Parietal lobe (tissue), 1 donor: Measurements from ENCODE around the gene TIPARP. TPM values are rescaled to one million over a fixed set of nuclear protein-coding genes. Genes with fewer than 3 reads are reported as not detected.

Experiments
- total RNA-seq: library from RNA; depleted of rRNA; stranded (reverse); fragments of >200 nt; gene quantifications from one replicate; pipeline ENCODE4 v1.2.3, GENCODE V29; 2014

TIPARP gene
- 26.3 TPM for total RNA-seq

DNA sequence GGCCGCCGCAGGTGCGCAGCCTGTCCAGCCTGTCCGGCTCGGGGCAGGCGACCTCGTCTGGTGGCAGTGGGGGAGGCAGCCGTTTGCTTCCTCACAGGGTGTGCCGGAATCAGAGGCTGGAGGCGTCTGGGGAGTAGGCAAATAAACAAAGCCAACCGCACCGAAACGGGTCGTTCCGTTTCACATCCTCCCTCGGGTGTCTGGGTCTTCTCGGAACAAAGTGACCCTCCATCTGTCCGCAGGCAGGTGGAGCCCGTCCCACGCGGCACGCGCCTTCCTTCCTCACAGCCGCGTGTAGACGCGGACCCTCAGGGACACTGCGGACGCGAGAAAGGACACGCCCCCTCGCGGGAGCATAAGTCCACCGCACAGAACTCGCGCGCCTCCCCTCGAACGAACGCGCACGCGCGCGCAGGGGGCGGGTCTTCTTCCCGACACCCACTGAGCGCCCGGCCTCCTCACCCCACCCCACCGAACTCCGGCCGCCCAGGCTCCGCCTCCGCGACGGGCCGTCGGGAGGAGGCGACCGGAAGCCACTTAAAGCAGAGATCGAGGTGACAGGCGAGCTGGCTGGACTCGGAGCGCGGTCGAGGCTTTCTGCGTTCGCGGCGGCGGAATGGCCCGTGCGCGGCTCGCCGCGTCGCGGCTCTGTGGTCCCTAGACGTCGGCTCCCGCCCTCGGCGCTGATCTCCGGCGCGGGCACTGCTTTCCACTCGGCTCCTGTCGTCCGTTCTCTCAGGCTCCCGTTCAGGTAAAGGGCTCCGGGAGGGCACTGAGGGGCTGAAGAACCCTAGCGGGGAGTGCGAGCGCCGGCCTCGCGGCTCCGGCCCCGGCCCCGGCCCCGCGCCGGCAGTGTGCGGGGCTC lies at the start of gene TIPARP:
Gene TIPARP (plus strand): TSS at position 545 of the 865 bp plus-strand sequence. CDS start 3,108 bp downstream, outside the sequence.

Other genes with a start within 250 kb of the TIPARP start
- gene SSR3, start 119.5 kb upstream of the TIPARP start, total RNA-seq = 84.2 TPM
- gene LEKR1, start 151.8 kb downstream of the TIPARP start, total RNA-seq = 1.3 TPM